ENCODE results near the gene OAT. TPM values are rescaled to one million over a fixed set of nuclear protein-coding genes. Genes with fewer than 3 reads are reported as not detected.

The OAT gene
- total RNA-seq, 3 donors from 2014 or later: 46.7 to 120 (median 69.6) TPM

- Histone ChIP-seq H3K9me3 (no peaks in the 10 kb centered on the region), H3K4me3 (no peak overlapping the region), H3K4me1 (ENCODE audit: low read depth) (no peaks in the 10 kb centered on the region), H3K36me3 (ENCODE audit: low read depth) (no peaks in the 10 kb centered on the region)
- TF ChIP-seq CTCF (IDR thresholded peaks at IDR 0.05): no peak
- intact Hi-C loops (cut with DNase I, micrococcal nuclease): no loop called here
- ATAC-seq: peak; percentile 89
- DNase-seq: peak in 1 of 3 donors; percentile 14
These were observed 54.0 kb downstream of the OAT start for GRCh38 chr10:124364674-124365073.

GRCh38 chr10:124362568-124362967 is 56.2 kb downstream of the OAT start:
- DNase-seq (no peak), ATAC-seq (no peak)
- intact Hi-C loops (cut with DNase I, micrococcal nuclease): no loop called here
- Histone ChIP-seq H3K4me1 (ENCODE audit: low read depth) (no peaks in the 10 kb centered on the region), H3K36me3 (ENCODE audit: low read depth) (no peaks in the 10 kb centered on the region), H3K9me3 (no peaks in the 10 kb centered on the region), H3K4me3 (no peak overlapping the region)
- TF ChIP-seq CTCF (IDR thresholded peaks at IDR 0.05): no peak

GRCh38 chr10:124359336-124359832 is 59.3 kb downstream of the OAT start:
- no peak overlapping the region for H3K4me3 ChIP-seq
- TF ChIP-seq CTCF (IDR thresholded peaks at IDR 0.05): no peak
- DNase-seq (no peak), ATAC-seq (no peak)
- intact Hi-C loops (cut with DNase I, micrococcal nuclease): no loop called here
- H3K9me3 ChIP-seq: no peaks in the 10 kb centered on the region
- H3K36me3 ChIP-seq (ENCODE audit: low read depth): no peaks in the 10 kb centered on the region
- H3K4me1 ChIP-seq (ENCODE audit: low read depth): no peaks in the 10 kb centered on the region

- Histone ChIP-seq H3K4me1 (ENCODE audit: low read depth) (no peaks in the 10 kb centered on the region), H3K9me3 (no peaks in the 10 kb centered on the region), H3K36me3 (ENCODE audit: low read depth) (no peaks in the 10 kb centered on the region), H3K4me3 (no peak overlapping the region)
- intact Hi-C loops (cut with DNase I, micrococcal nuclease): no loop called here
- no peak for ATAC-seq
- no peak for DNase-seq
- no peak for TF ChIP-seq CTCF (IDR thresholded peaks at IDR 0.05)
These were observed 61.2 kb downstream of the OAT start for GRCh38 chr10:124357561-124357885.

GRCh38 chr10:124356701-124357560 is 61.8 kb downstream of the OAT start:
- intact Hi-C loops (cut with DNase I, micrococcal nuclease): no loop called here
- DNase-seq (no peak), ATAC-seq (no peak)
- Histone ChIP-seq H3K4me1 (ENCODE audit: low read depth) (no peaks in the 10 kb centered on the region), H3K9me3 (no peaks in the 10 kb centered on the region), H3K36me3 (ENCODE audit: low read depth) (no peaks in the 10 kb centered on the region), H3K4me3 (no peak overlapping the region)
- TF ChIP-seq CTCF (IDR thresholded peaks at IDR 0.05): no peak

Measured in mucosa of descending colon (tissue), 3 donors.